MM.1S (cell line): ENCODE measurements around the gene TYMS.

Experiments used
- EZH2 ChIP-seq: fragments of 300-600 bp; sonication (generic); optimal IDR thresholded peaks from 2 replicates; pipeline ENCODE3; 2017; ENCODE audit warnings: low read depth, mild to moderate bottlenecking, antibody characterized with exemption, low read length, mixed read lengths
- TF ChIP-seq, protein P1 (sequence below): fragments of 300-600 bp; sonication (generic); IDR thresholded peaks from 2 replicates; pipeline ENCODE4 v1.5.1; 2016; ENCODE audit warnings: antibody characterized with exemption, low read length, mixed read lengths

- TF ChIP-seq, protein P1, sequence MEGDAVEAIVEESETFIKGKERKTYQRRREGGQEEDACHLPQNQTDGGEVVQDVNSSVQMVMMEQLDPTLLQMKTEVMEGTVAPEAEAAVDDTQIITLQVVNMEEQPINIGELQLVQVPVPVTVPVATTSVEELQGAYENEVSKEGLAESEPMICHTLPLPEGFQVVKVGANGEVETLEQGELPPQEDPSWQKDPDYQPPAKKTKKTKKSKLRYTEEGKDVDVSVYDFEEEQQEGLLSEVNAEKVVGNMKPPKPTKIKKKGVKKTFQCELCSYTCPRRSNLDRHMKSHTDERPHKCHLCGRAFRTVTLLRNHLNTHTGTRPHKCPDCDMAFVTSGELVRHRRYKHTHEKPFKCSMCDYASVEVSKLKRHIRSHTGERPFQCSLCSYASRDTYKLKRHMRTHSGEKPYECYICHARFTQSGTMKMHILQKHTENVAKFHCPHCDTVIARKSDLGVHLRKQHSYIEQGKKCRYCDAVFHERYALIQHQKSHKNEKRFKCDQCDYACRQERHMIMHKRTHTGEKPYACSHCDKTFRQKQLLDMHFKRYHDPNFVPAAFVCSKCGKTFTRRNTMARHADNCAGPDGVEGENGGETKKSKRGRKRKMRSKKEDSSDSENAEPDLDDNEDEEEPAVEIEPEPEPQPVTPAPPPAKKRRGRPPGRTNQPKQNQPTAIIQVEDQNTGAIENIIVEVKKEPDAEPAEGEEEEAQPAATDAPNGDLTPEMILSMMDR, result no peak
- TF ChIP-seq EZH2, result no peak
Observed at GRCh38 chr18:610214-610928, 47.1 kb upstream of the TYMS start.
